ENCODE results near the gene SLC10A7.
A peak's percentile ranks its signal among the peaks of the same experiment; 100 is the strongest.

Gene SLC10A7

DNA sequence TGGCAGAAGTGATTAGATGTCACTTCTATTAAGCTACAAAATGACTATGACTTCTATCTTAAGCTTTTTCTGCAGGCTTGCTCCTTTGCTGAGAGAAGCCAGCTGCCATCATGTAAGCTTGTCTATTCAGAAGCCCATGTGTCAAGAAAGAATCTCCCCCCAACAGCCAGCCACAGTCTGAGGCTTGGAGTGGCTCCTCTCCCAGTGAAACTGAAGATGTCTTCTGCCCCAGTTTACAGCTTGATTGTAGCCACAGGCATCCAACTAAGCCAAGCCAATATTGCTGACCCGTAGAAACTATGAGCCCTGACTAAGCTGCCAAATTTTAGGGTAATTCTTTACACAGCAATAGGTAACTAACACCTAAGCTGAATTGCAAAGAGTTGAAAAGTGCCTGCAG, 26.7 kb upstream of the SLC10A7 start:
- Histone ChIP-seq H3K9ac (ENCODE audit: low read length) (no peak overlapping the region), H3K4me2 (ENCODE audit: low read length) (no peak overlapping the region), H2AFZ (ENCODE audit: low read depth, low read length) (no peak overlapping the region), H4K20me1 (ENCODE audit: insufficient read depth, low read length) (no peaks in the 10 kb centered on the region), H3K27me3 (ENCODE audit: low read depth, low read length) (no peaks in the 10 kb centered on the region), H3K79me2 (ENCODE audit: low read length) (no peaks in the 10 kb centered on the region), H3K36me3 (replicated peaks; ENCODE audit: low read depth, low read length) (no peaks in the 10 kb centered on the region), H3K9me3 (ENCODE audit: insufficient read depth, low read length) (no peaks in the 10 kb centered on the region), H3K4me3 (ENCODE audit: low read length) (no peak overlapping the region), H3K4me1 (ENCODE audit: low read length) (no peaks in the 10 kb centered on the region), H3K27ac (ENCODE audit: low read length) (no peak overlapping the region)
- TF ChIP-seq EZH2phosphoT487 (IDR thresholded peaks at IDR 0.05; ENCODE audit: low read depth) = no peak
- TF ChIP-seq, protein P1, sequence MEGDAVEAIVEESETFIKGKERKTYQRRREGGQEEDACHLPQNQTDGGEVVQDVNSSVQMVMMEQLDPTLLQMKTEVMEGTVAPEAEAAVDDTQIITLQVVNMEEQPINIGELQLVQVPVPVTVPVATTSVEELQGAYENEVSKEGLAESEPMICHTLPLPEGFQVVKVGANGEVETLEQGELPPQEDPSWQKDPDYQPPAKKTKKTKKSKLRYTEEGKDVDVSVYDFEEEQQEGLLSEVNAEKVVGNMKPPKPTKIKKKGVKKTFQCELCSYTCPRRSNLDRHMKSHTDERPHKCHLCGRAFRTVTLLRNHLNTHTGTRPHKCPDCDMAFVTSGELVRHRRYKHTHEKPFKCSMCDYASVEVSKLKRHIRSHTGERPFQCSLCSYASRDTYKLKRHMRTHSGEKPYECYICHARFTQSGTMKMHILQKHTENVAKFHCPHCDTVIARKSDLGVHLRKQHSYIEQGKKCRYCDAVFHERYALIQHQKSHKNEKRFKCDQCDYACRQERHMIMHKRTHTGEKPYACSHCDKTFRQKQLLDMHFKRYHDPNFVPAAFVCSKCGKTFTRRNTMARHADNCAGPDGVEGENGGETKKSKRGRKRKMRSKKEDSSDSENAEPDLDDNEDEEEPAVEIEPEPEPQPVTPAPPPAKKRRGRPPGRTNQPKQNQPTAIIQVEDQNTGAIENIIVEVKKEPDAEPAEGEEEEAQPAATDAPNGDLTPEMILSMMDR (IDR thresholded peaks at IDR 0.05; ENCODE audit: low read depth, low read length) = no peak

DNA sequence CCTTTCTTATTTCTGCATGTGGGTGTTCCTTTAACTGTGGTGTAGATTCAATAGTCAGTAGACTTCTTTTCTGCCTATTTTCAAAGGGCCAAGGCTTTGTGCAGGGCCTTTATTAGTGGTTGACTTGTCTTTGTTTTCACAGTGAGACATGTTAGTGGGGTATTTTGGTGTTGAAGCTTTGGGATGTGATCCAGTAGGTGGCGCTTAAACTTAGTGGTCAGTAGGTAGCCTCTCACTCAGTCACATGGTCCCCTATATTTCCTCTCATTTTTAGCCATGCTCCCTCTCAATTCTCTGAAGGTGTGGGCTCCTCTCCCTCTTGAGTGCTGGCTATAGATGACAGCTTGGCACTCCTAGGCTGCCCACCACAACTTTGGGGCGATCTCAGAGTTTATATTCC, 23.4 kb upstream of the SLC10A7 start:
- no peaks in the 10 kb centered on the region for H3K79me2 ChIP-seq (ENCODE audit: low read length)
- H3K36me3 ChIP-seq (replicated peaks; ENCODE audit: low read depth, low read length) = no peaks in the 10 kb centered on the region
- no peaks in the 10 kb centered on the region for H3K4me1 ChIP-seq (ENCODE audit: low read length)
- H3K4me3 ChIP-seq (ENCODE audit: low read length) = no peak overlapping the region
- H3K9me3 ChIP-seq (ENCODE audit: insufficient read depth, low read length) = no peaks in the 10 kb centered on the region
- no peaks in the 10 kb centered on the region for H3K27me3 ChIP-seq (ENCODE audit: low read depth, low read length)
- peak overlapping the region; percentile 76 for H2AFZ ChIP-seq (ENCODE audit: low read depth, low read length)
- H3K27ac ChIP-seq (ENCODE audit: low read length) = no peak overlapping the region
- TF ChIP-seq, protein P1 (IDR thresholded peaks at IDR 0.05; ENCODE audit: low read depth, low read length) = peak; percentile 65
- TF ChIP-seq EZH2phosphoT487 (IDR thresholded peaks at IDR 0.05; ENCODE audit: low read depth) = no peak
- no peaks in the 10 kb centered on the region for H4K20me1 ChIP-seq (ENCODE audit: insufficient read depth, low read length)
- H3K9ac ChIP-seq (ENCODE audit: low read length) = no peak overlapping the region
- no peak overlapping the region for H3K4me2 ChIP-seq (ENCODE audit: low read length)

DNA sequence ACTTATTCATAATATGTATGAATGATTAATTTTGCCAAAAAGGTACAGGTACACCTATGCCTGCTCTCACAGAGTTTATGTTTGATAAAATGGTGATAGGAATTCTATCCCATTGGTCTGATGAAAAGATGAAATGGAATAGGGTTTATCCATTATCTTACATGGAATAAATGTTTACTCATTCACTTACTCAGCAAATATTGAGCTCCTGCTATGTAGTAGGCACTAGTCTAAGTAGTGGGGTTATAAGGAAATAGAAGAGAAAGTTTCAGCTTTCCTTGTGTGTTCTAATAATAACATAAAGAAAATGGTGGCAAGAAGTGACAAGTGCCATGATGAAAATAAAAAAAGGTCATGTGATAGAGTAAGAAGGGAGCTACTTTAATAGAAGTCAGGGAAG, 12.4 kb upstream of the SLC10A7 start:
- Histone ChIP-seq H3K36me3 (replicated peaks; ENCODE audit: low read depth, low read length) (no peaks in the 10 kb centered on the region), H3K27me3 (ENCODE audit: low read depth, low read length) (no peaks in the 10 kb centered on the region), H2AFZ (ENCODE audit: low read depth, low read length) (no peak overlapping the region), H3K4me2 (ENCODE audit: low read length) (no peak overlapping the region), H4K20me1 (ENCODE audit: insufficient read depth, low read length) (no peaks in the 10 kb centered on the region), H3K4me3 (ENCODE audit: low read length) (no peak overlapping the region), H3K79me2 (ENCODE audit: low read length) (no peaks in the 10 kb centered on the region), H3K9me3 (ENCODE audit: insufficient read depth, low read length) (no peaks in the 10 kb centered on the region), H3K27ac (ENCODE audit: low read length) (no peak overlapping the region), H3K9ac (ENCODE audit: low read length) (no peak overlapping the region), H3K4me1 (ENCODE audit: low read length) (no peaks in the 10 kb centered on the region)
- TF ChIP-seq EZH2phosphoT487 (IDR thresholded peaks at IDR 0.05; ENCODE audit: low read depth) = no peak
- TF ChIP-seq, protein P1 (IDR thresholded peaks at IDR 0.05; ENCODE audit: low read depth, low read length) = no peak

DNA sequence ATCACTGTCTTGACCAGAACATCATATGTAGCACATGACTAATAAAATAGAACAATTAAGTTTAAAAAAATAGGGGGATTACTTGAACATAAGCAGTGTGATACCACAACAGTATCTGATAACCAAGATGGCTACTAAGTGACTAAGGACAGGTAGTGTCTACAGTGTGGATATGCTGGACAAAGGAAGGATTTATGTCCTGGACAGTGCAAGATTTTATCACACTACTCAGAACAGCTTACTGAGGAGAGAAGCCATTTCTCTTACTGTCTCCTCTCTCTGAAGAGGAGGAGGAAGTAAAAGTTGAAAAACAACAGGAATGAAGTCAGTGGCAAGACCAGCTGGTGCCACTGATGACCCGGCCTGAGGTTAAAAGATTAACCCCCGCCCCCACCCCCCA, 4.0 kb upstream of the SLC10A7 start:
- Histone ChIP-seq H3K9ac (ENCODE audit: low read length) (no peak overlapping the region), H3K27me3 (ENCODE audit: low read depth, low read length) (no peaks in the 10 kb centered on the region), H3K4me2 (ENCODE audit: low read length) (no peak overlapping the region), H2AFZ (ENCODE audit: low read depth, low read length) (no peak overlapping the region), H3K36me3 (replicated peaks; ENCODE audit: low read depth, low read length) (no peaks in the 10 kb centered on the region), H3K27ac (ENCODE audit: low read length) (no peak overlapping the region), H3K4me1 (ENCODE audit: low read length) (peaks cover 8% of the 10 kb centered on the region), H4K20me1 (ENCODE audit: insufficient read depth, low read length) (no peaks in the 10 kb centered on the region), H3K4me3 (ENCODE audit: low read length) (no peak overlapping the region), H3K9me3 (ENCODE audit: insufficient read depth, low read length) (no peaks in the 10 kb centered on the region), H3K79me2 (ENCODE audit: low read length) (peaks cover 10% of the 10 kb centered on the region)
- TF ChIP-seq, protein P1 (IDR thresholded peaks at IDR 0.05; ENCODE audit: low read depth, low read length) = no peak
- TF ChIP-seq EZH2phosphoT487 (IDR thresholded peaks at IDR 0.05; ENCODE audit: low read depth) = no peak
